SKM-1 (cell line): ENCODE measurements around the gene DUSP16.
"Not testable (repeated sequence)": the region's sequence is repeated elsewhere in the genome, so short reads cannot be mapped to it uniquely, and the experiment has no call there.

Source experiments
- DNase-seq: peaks from one replicate; lab custom pipeline; 2025; ENCODE audit not compliant: unreplicated experiment; lab: John Stamatoyannopoulos, UW

DUSP16 gene

DNA sequence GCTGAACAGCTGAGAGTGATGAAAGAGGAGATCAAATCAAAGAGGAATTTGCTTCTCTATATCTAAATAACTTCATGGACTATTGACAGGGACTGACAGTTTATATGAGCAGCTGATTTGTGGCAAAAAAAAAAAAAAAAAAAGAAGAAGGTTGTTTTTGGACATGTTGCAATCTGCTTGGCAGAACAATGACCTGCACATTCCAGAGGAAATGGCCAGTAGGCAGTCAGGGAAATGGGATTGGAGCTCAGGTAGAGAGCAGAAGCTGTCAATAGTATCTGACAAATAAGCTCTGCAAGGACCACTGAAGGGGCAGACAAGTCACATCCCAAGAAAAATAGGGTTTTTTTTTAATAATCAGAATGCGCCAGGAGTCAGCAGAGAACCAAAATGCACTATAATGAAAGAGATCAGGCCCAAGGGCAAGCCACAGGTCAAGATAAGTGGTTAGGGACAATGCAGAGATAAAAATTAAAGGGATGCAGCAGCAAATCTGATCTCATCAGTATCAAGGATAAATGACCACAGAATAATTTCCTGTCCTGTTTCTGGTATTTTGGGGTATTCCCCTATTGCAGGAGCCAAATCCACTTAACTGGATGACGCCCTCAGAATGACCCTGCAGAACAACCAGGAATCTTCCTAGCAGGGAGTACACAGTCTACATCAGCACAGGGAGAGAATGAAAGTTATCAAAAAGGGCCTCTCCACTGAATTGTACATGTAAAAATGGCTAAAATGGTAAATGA, 22.6 kb upstream of the DUSP16 start:
- no peak for DNase-seq

DNA sequence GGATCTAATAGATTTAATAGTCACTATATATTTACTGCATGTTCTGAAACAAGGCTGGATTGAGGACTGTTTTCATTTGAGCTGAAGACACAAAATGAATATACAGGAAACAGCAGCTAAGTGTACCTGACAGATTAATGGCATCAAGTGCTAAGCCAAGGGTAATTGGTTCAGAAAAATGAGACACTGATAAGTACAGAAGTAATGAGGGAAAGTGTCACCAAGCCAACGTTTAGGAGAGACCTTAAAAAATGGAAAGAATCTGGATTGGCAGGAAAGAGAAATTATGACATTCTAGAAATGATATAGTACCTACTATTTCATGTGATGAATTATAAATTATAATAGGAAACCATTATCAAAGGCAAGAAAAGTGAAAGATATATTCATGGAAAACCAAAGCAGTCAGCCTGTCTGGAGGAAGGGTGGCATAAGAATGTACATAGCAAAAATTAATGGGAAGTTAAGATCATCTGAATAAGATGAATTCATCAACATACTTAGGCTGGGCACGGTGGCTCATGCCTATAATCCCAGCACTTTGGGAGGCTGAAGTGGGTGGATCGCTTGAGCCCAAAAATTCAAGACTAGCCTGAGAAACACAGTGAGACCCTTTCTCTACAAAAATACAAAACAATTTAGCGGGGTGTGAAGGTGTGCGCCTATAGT, 21.0 kb upstream of the DUSP16 start:
- no peak for DNase-seq

DNA sequence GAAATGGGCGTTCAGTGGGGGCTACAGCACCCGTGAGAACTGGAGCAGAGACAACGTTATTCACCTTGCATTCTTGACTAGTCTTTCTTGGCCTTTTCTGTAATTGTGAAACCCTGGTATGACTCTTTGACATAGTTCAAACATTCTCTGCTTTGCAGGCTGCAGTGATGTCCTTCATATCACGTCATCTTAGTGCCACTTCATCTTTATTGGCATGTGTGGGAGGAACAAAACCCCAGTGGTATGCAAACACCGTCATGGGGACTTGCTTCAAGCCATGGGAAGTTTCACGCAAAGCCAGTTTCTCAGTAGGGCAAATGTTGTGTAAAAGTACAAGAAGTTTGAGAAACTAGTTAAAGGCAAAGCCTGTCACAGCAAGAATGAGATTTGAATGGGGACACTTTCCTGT, 20.2 kb upstream of the DUSP16 start:
- DNase-seq = no peak

DNA sequence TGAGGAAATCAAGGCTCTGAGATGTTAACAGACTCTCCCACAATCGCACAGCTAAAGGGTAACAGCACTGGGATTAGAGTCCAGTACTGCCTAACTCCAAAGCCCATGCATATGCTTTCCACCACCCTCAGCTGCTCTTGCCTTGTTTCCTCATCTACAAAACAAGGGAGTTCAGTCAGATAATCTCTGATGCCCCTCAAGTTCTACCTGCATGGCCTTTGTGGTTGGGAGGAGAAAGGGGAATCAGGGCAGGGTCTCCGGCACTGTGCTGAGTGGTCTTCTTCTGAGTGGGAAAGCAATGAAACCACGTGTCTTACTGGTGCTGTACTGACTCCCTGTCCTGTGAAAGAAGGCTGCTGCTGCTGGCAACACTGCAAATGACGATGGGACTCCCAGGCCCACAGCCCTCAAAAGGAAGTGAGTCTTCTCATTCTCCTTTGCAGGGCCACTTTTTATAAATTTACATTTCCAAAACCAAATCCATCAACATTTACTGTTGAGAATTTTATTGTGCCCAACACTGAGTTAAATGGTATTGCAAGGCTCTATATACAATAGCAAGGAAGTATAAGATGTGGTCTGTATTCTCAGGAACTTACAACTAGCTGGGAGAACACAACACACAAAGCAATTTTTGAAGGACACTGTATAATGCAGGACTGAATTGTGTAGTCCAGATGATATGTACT, 19.7 kb upstream of the DUSP16 start:
- DNase-seq = no peak

DNA sequence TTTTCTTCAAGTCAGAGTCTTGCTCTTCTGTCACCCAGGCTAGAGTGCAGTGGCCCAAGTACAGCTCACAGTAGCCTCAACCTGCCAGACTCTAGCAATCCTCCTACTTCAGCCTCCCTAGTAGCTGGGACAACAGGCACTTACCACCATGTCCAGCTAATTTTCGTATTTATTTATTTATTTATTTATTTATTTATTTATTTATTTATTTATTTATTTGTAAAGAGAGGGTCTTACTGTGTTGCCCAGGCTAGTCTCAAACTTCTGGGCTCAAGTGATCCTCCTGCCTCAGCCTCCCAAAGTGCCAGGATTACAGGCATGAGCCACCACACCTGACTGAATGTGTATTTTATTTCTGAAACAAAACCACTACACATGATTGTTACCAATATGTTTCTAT, 18.1 kb upstream of the DUSP16 start:
- not testable (repeated sequence) for DNase-seq

DNA sequence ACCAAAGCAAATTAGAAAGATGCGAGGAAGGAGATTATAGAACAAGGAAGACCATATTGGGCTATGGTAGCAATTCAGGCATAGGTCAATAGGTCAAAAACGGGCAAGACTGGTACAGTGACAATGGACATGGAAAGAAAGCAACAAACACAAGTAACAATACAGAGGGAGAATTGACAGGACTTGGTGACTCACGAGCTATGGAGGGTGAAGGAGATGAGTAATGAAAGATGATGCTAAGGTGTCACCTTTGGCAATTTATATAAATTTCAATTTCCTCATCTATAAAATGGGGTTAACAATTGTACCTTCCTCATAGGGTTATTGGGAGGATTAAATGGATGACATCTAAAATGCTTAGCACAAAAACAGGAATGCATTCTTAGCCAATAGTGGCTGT, 15.1 kb upstream of the DUSP16 start:
- DNase-seq = no peak

DNA sequence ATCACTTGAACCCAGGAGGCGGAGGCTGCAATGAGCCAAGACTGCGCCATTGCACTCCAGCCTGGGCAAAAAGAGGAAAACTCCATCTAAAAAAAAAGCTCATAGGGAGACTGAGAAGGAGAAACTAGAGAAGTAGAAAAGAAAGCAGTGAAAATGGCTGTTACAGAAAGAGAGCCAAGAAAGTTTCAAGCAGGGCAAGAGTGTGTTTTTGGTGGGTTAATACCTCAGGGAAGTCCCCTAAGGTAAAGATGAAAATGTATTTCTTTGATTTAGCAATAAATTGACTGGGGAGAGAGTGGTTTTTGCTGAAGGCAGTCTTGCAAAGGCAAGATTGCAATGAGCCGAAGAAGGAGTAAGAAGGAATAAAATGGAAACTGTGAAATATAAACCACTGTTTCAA, 10.0 kb upstream of the DUSP16 start:
- DNase-seq = no peak

DNA sequence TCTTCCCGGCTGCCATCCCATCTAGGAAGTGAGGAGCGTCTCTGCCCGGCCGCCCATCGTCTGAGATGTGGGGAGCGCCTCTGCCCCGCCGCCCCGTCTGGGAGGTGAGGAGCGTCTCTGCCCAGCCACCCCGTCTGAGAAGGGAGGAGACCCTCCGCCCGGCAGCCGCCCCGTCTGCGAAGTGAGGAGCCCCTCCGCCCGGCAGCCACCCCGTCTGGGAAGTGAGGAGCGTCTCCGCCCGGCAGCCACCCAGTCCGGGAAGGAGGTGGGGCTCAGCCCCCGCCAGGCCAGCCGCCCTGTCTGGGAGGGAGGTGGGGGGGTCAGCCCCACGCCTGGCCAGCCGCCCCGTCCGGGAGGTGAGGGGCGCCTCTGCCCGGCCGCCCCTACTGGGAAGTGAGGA, 3.3 kb upstream of the DUSP16 start:
- not testable (repeated sequence) for DNase-seq

DNA sequence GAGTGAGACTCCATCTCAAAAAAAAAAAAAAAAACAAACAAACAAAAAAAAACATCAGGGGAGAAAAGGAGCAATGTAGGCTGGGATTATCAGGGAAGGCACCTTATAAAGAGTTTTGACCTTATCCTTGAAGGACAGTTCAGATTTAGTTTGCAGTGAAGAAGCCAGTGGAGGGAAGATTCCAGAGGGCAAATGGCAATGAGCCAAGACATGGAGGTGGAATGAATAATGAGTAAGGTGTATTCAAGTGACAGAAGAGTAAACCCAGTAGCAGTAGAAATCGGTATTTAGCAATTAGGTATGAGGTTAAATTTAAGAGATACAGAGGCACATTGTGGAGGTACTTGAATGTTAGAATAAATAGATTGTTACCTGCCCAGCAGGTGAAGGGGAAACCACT, 2.2 kb upstream of the DUSP16 start:
- no peak for DNase-seq

DNA sequence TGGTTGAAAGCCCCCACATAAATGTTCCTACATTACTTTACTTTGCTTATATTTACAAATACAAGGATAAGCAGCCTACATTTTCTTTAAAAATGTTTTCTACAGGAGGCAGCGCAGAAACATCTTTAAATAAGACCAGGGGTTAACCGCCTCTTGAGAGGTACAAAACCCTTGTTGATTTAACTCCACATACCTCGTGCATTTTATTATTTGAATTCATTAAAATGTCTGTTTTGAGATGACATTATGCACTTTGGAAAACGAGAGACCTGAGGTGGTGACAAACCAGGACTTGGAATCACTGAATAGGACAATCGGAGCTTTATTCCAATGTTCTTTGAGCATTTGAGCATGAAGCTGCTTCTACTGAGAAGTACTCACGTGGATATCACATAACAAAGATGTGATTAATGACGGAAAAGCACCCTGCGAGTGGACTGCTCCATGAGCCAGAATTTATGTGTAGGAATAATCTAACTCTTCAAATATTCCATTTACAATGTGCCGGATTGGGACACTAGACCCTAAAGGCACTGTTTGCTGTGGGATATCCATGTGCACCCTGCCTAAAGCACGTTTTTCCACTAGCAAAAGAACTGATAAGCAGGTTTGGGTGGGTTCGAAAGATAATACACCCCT, 746 bp upstream of the DUSP16 start:
- no peak for DNase-seq

DNA sequence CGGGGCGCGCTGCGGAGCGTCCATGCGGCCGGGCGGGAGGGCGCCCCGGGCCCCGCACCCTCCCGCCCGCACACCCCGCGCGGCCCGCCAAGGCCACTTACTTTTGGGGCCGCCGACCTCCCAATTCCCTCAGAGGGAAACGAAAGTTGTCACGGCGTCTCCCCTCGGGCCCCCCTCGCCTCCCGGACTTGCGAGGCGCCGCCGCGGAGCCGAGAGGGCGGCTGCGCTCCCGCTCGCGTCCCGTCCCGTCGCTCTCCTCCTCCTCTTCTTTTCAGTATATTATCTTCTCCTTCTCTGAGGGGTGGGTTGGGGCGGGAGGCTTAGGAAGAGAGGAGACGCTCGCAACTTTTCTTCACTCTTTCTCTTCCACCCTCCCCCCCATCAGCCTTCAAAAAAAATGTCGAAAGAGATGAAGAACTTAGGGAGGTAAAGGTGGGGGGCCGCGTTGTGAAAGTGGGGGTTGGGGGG, 613 bp downstream of the DUSP16 start:
- no peak for DNase-seq

DNA sequence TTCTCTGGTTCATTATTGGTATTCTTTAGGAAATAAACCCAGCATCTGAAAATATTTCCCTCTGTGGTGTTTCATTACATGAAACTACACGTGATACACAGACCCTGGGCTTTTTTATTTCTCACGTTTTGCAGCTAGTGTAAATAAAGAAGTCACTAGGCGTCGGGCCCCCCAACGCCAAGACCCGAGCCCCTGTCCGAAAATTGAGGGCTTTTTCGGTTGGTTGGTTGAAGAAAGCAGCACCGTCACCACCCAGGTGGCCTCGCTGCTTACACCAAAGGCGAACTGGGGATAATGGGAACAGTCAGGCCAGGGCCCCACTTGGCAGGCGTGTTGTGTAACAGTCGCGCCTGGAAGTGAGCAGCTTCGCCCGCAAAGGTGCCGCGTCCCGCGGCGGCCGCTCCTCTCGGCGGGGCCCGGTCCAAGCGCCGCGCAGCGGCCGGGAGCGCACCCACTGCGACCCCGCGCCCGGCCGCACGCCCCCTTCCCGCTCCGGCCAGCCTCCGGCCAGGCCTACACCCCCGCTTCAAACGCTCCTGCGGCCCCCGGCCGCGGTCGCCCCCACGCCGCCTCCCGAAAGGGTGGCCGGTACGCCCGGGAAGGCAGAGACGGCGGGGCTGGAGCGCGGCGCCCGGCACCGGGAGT, 1.2 kb downstream of the DUSP16 start:
- no peak for DNase-seq

DNA sequence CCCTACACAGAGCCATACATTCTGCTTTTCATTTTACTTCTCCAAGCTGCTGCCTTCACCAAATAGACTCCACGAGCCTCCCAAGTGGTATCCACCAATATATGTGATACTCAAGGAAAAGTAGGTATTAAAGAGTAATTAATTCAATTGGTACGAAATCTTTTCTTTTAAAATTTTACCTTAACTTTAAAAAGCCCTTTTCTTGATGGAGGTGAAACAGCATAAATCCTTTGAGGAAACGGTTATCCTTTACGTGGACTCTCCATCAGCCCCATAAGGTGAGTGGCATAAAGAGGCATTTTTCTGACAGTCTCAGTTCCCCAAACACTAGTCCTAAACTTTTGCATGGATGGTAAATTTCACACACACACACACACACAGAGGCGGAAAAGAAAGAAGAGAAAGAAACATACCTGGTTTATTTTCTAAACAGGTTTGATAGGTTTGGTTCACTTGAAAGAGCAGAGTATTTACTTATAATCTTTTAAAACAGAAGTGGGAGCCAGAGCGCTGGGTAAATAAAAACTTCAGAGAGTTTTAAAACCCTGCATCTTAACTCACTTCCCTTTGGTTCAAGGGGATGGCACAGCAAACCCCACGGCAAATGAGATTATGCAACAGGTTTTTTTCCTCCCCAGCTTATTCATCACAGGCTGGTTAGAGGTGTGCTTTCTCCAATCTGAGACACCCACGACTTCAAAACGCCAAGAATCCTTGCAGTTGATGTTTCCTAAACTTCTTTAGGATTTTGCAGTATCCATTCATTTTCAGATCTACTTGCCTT, 1.9 kb downstream of the DUSP16 start:
- no peak for DNase-seq

DNA sequence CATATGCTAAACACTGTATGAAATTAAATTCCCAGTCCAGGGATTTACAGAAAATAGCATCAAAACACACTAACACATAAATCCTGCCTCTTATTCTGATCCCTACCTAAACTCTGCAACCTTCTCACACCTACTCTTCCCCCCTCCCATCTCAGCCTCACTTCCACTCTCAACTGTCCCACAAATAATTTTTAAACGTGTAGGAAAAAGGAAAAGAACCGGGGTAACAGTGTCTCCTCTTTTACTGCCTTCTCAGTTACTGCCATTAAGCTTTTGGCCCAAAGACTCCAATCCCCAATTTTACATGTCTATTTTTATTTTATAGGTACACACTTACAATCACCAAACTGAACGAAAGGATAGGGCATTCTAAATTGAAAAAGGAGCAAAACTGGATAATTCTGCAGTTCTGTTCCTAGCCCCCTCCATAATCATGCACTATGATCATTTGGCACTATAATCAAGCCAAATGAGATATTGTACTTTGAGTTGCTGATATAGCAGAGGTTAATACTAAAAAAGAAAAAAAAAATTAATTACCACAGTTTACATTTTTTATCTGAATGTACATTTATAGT, 2.9 kb downstream of the DUSP16 start:
- DNase-seq = no peak

DNA sequence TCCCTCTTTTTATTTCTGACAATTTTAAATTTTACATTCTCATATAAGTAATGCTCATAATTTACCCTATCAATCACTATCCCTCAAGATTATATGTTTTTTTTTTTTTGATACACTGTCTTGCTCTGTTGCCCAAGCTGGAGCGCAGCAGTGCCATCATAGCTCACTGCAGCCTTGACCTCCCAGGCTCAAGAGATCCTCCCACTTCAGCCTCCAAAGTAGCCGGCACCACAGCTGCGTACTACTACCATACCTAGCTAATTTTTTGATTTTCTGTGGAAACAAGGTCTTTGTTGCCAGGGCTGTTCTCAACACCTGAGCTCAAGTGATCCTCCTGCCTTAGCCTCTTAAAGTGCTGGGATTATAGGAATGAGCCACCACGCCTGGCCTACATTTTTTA, 4.4 kb downstream of the DUSP16 start:
- DNase-seq = no peak

DNA sequence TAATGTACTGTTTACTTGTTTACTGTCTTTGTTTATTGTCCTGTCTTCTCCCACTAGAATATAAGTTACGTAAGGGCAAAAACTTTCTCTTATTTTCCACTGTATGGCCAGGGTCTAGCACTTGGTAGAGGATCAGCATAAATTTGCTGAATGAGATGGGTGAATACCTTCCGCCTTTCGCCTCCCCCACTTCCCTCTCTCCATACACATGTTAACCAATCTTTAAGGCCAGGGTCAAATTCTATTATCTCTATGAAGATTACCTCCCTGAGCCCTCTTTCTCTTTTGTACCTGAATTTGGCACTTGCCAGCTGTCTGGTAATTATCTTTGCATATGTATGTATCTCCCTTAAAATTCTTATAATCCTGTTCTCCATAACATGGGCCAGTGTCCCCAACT, 4.9 kb downstream of the DUSP16 start:
- DNase-seq = no peak

DNA sequence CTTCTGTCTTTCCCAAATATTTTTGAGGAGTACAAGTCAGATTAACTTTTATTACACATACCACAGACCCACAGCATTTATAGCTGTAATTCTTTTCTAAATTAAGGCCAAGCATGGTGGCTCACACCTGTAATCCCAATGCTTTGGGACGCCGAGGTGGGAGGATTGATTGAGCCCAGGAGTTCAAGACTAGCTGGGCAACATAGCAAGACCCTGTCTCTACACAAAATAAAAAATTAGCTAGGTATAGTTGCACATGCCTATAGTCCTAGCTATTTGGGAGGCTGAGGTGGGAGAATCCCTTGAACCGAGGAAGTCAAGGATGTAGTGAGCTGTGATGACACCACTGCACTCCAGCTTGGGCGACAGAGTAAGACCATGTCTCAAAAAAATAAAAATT, 7.0 kb downstream of the DUSP16 start:
- DNase-seq = no peak

DNA sequence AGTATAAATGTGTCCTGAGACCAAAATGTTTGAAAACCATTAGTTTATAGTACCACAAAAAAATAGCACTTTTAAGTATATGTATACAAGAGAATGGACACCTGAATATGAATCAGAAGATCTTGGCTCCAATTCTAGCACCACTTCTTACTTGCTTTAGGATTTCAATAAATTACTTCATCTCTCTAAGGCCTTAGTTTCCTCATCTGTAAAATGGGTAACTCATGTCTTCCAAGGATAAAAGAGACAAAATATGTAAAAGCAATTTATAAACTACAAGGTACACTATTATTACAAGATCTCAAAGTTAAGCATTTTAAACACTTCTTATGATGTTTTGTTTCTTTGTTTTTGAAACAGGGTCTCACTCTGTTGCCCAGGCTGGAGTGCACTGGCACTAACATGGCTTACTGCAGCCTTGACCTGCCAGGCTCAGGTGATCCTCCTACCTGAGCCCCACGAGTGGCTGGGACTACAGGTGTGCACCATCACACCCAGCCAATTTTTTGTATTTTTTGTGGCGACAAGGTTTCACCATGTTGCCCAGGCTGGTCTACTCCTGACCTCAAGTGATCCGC, 9.4 kb downstream of the DUSP16 start:
- no peak for DNase-seq

DNA sequence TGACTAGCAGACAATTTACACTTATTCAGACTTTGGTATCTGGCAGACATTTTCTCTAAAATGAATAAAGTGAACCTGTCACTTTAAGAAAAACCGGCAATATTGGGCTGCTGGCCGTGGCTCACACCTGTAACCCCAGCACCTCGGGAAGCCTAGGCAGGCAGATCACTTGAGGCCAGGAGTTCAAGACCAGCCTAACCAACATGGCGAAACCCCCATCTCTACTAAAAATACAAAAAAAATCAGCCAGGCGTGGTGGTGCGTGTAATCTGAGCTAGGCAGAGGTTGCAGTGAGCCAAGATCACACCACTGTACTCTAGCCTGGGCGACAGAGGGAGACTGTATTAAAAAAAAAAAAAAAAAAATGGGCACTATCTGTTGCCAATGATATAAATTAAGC, 11.5 kb downstream of the DUSP16 start:
- DNase-seq = no peak

DNA sequence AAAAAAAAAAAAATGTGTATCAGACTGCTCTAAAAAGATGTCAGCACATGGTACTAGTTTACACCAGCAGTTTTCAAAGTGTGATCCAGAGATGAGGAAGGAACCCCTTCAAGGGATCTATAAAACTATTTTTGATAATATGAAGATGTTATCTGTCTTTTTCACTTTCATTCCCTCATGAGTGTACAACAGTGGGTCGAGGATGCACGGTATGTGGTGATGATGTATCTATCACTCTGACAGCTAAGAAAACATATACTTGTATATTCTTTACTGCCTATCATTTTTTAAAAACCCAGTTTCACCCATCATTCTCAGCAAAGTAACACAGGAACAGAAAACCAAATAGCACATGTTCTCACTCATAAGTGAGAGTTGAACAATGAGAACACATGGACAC, 12.4 kb downstream of the DUSP16 start:
- DNase-seq = no peak
